NB4 (cell line): ENCODE measurements around the gene SH3GL1.

Experiments used
- DNase-seq: peaks from one replicate; pipeline ENCODE4 v3.0.0; 2010; ENCODE audit warnings: low read depth
- H3K4me3 ChIP-seq: one replicate; pipeline ENCODE4 v1.5.1; 2011; ENCODE audit warnings: mild to moderate bottlenecking, low read depth, low read length, moderate library complexity
- CTCF ChIP-seq: IDR thresholded peaks from one replicate; pipeline ENCODE4 v1.5.1; 2012; ENCODE audit warnings: low read depth, low read length
- MAX ChIP-seq: IDR thresholded peaks from 2 replicates; pipeline ENCODE4 v1.6.1; 2011; ENCODE audit warnings: low read depth, low read length
- MYC ChIP-seq: IDR thresholded peaks from 2 replicates; pipeline ENCODE4 v1.6.1; 2011; ENCODE audit warnings: low read depth, low read length
- POLR2A ChIP-seq: IDR thresholded peaks from 2 replicates; pipeline ENCODE4 v1.6.1; 2011; ENCODE audit warnings: mild to moderate bottlenecking; ENCODE audit not compliant: insufficient read length; ENCODE audit errors: extremely low read depth

SH3GL1 gene

GRCh38 chr19:4442819-4443146, 42.4 kb upstream of the SH3GL1 start:
- TF ChIP-seq MYC, result no peak
- TF ChIP-seq POLR2A, result no peak
- no peak for TF ChIP-seq CTCF
- TF ChIP-seq MAX, result no peak
- DNase-seq, result no peak
- no peak overlapping the region for H3K4me3 ChIP-seq

GRCh38 chr19:4441994-4442818, 41.9 kb upstream of the SH3GL1 start:
- no peak for TF ChIP-seq MYC
- TF ChIP-seq MAX, result no peak
- no peak for TF ChIP-seq POLR2A
- no peak for TF ChIP-seq CTCF
- DNase-seq, result peak; percentile 24
- H3K4me3 ChIP-seq, result no peak overlapping the region

- TF ChIP-seq MAX (no peak), MYC (no peak), POLR2A (no peak), CTCF (no peak)
- no peak for DNase-seq
- H3K4me3 ChIP-seq, result no peak overlapping the region
These were observed 38.9 kb upstream of the SH3GL1 start for GRCh38 chr19:4439243-4439642.

GRCh38 chr19:4437103-4437502, 36.8 kb upstream of the SH3GL1 start:
- TF ChIP-seq CTCF (no peak), POLR2A (no peak), MAX (no peak), MYC (no peak)
- H3K4me3 ChIP-seq, result no peak overlapping the region
- no peak for DNase-seq

GRCh38 chr19:4436231-4436630, 35.9 kb upstream of the SH3GL1 start:
- no peak overlapping the region for H3K4me3 ChIP-seq
- no peak for TF ChIP-seq MAX
- no peak for TF ChIP-seq POLR2A
- TF ChIP-seq CTCF, result no peak
- TF ChIP-seq MYC, result no peak
- DNase-seq, result no peak
